HepG2 (cell line): ENCODE results near the gene RPS5. TPM values are rescaled to one million over a fixed set of nuclear protein-coding genes. Genes with fewer than 3 reads are reported as not detected.

Source experiments
- CBFB ChIP-seq: sonication (generic); formaldehyde crosslinking; IDR thresholded peaks from 2 replicates; pipeline ENCODE4 v1.4.0; 2020; ENCODE audit warnings: missing genetic modification reagents
- GZF1 ChIP-seq: sonication (generic); formaldehyde crosslinking; IDR thresholded peaks from 2 replicates; pipeline ENCODE4 v1.5.1; 2020; ENCODE audit warnings: mild to moderate bottlenecking, missing genetic modification reagents
- HNRNPL ChIP-seq: fragments of 200-400 bp; formaldehyde crosslinking; IDR thresholded peaks from 2 replicates; pipeline ENCODE4 v1.6.1; 2017; ENCODE audit warnings: mild to moderate bottlenecking, low read depth, low read length
- HOXA5 ChIP-seq: sonication (generic); formaldehyde crosslinking; IDR thresholded peaks from 2 replicates; pipeline ENCODE4 v1.4.0; 2020; ENCODE audit warnings: missing genetic modification reagents
- HOXA7 ChIP-seq: sonication (generic); formaldehyde crosslinking; IDR thresholded peaks from 2 replicates; pipeline ENCODE4 v1.8.1; 2022; ENCODE audit warnings: mild to moderate bottlenecking, missing genetic modification reagents, moderate library complexity
- JUN ChIP-seq: sonication (generic); formaldehyde crosslinking; IDR thresholded peaks from 2 replicates; pipeline ENCODE4 v1.4.0; 2020; ENCODE audit warnings: mild to moderate bottlenecking, missing genetic modification reagents
- NFRKB ChIP-seq: fragments of 450-650 bp; IDR thresholded peaks from 2 replicates; pipeline ENCODE4 v1.6.1; 2017
- NRL ChIP-seq: sonication (generic); formaldehyde crosslinking; IDR thresholded peaks from 2 replicates; pipeline ENCODE4 v1.5.0; 2020; ENCODE audit warnings: missing genetic modification reagents, mild to moderate bottlenecking, moderate library complexity, borderline replicate concordance
- SOX6 ChIP-seq, 2 experiments: fragments of 450-650 bp in 1 of 2; sonication (generic) in 1 of 2; formaldehyde crosslinking in 1 of 2; IDR thresholded peaks; 2 replicates each; pipeline versions ENCODE4 v1.4.0 to v1.6.1; 2017 to 2020; ENCODE audit warnings: antibody characterized with exemption in 1 of 2, mild to moderate bottlenecking in 1 of 2, missing genetic modification reagents in 1 of 2
- TBX3 ChIP-seq: fragments of 450-650 bp; IDR thresholded peaks from 2 replicates; pipeline ENCODE4 v1.6.1; 2017; ENCODE audit warnings: antibody characterized with exemption, mild to moderate bottlenecking, inconsistent platforms, borderline replicate concordance
- YEATS4 ChIP-seq: sonication (generic); formaldehyde crosslinking; IDR thresholded peaks from 2 replicates; pipeline ENCODE4 v1.4.0; 2020; ENCODE audit warnings: missing genetic modification reagents, borderline replicate concordance
- ZFX ChIP-seq: sonication (generic); formaldehyde crosslinking; IDR thresholded peaks from 2 replicates; pipeline ENCODE4 v1.4.0; 2020; ENCODE audit warnings: mild to moderate bottlenecking, low read depth, missing genetic modification reagents, moderate library complexity
- ZFYVE20 ChIP-seq: sonication (generic); formaldehyde crosslinking; IDR thresholded peaks from 2 replicates; pipeline ENCODE4 v1.8.0; 2023; ENCODE audit warnings: low read depth, mild to moderate bottlenecking, moderate library complexity, missing genetic modification reagents, borderline replicate concordance
- ZNF160 ChIP-seq: sonication (generic); formaldehyde crosslinking; IDR thresholded peaks from 2 replicates; pipeline ENCODE4 v1.8.0; 2022; ENCODE audit warnings: mild to moderate bottlenecking, inconsistent platforms, missing genetic modification reagents
- ZNF557 ChIP-seq: sonication (generic); formaldehyde crosslinking; IDR thresholded peaks from 2 replicates; pipeline ENCODE4 v1.4.0; 2020; ENCODE audit warnings: missing genetic modification reagents
- ZNF678 ChIP-seq: sonication (generic); formaldehyde crosslinking; IDR thresholded peaks from 2 replicates; pipeline ENCODE4 v1.4.0; 2020; ENCODE audit warnings: mild to moderate bottlenecking, missing genetic modification reagents
- polyA plus RNA-seq, 8 experiments: library from polyadenylated mRNA; depleted of rRNA in 3 of 8; stranded (reverse) in 7 of 8; unstranded in 1 of 8; fragments of >200 nt; fragmentation: Illumina TruSeq in 4 of 8; extraction: Trizol in 4 of 8; gene quantifications; 2 replicates each; pipeline versions ENCODE4 v1.2.1 to v1.2.3, GENCODE V29; 2011 to 2016; ENCODE audit warnings: low read depth in 4 of 8, missing spikeins in 1 of 8, mixed read lengths in 1 of 8; ENCODE audit not compliant: insufficient read depth in 1 of 8
- total RNA-seq, 5 experiments: library from RNA; depleted of rRNA; stranded (reverse); fragments of >200 nt; fragmentation: Illumina TruSeq; extraction: Trizol; gene quantifications; 2 replicates each; pipeline ENCODE4 v1.2.3, GENCODE V29; 2016; ENCODE audit warnings: low read depth in 1 of 5
- TF ChIP-seq, protein P1 (sequence below): sonication (generic); formaldehyde crosslinking; IDR thresholded peaks from 2 replicates; pipeline ENCODE4 v1.8.0; 2022; ENCODE audit warnings: mild to moderate bottlenecking, missing genetic modification reagents
- TF ChIP-seq, protein P2 (sequence below): sonication (generic); formaldehyde crosslinking; IDR thresholded peaks from 2 replicates; pipeline ENCODE4 v1.8.0; 2022; ENCODE audit warnings: missing genetic modification reagents, mild to moderate bottlenecking, moderate library complexity, borderline replicate concordance
- TF ChIP-seq, protein P3 (sequence below): sonication (generic); formaldehyde crosslinking; IDR thresholded peaks from 2 replicates; pipeline ENCODE4 v1.4.0; 2020; ENCODE audit warnings: mild to moderate bottlenecking, missing genetic modification reagents
- TF ChIP-seq, protein P4 (sequence below), 2 experiments: sonication (generic) in 1 of 2; formaldehyde crosslinking in 1 of 2; IDR thresholded peaks; 2 replicates each; pipeline versions ENCODE4 v1.4.0 to v1.6.1; 2018 to 2020; ENCODE audit warnings: missing genetic modification reagents in 2 of 2, borderline replicate concordance in 1 of 2, low read depth in 1 of 2, mild to moderate bottlenecking in 1 of 2, missing biosample characterization in 1 of 2
- TF ChIP-seq, protein P5 (sequence below): sonication (generic); formaldehyde crosslinking; IDR thresholded peaks from 2 replicates; pipeline ENCODE4 v1.5.0; 2020; ENCODE audit warnings: mild to moderate bottlenecking, missing genetic modification reagents

The RPS5 gene
- total and polyA plus RNA-seq, 2 of the 13 experiments (the other 11 are each of a cell fraction or from before 2014, with no cell fraction given) = 1,544 to 4,408 TPM

DNA sequence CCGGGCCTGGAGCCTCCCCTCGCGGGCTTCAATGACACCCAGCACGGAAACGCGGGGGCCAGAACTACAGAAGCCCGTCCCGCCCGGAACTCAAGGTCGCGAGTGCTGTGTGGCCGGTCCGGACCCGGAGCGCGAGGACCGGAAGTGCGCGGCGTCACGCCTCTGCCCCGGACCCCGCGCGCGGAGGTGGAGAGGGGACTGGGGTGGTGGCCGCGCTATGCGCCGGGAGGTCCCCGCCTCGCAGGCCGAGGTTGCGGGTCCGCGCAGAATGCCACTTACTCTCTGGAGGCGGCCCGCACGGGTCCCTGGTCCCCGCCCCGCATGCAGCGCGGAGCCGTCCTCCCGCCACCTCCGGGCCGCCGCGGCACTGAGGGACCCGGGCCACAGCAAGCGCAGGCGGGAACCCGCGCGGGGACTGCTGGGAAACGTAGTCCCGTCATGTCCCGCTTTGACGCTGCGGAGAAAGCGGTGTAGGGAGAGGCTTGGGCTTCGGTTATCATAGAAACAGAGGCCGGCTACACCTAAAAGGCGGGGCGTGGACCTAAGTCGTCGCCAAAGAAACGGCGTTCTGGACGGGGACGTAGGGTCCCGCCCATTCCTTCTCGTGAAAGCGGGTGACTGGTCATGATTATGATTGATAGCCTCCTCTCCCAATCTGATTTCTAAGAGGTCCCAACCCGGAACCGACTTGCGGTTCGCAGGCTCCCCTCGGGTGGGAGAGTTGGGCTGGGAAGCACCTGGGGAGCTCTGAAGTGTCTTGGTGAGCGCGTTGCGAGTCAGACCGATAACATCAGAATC, 6.2 kb upstream of the RPS5 start, which contains the start of gene ZNF837 (continued):
- TF ChIP-seq, protein P1, sequence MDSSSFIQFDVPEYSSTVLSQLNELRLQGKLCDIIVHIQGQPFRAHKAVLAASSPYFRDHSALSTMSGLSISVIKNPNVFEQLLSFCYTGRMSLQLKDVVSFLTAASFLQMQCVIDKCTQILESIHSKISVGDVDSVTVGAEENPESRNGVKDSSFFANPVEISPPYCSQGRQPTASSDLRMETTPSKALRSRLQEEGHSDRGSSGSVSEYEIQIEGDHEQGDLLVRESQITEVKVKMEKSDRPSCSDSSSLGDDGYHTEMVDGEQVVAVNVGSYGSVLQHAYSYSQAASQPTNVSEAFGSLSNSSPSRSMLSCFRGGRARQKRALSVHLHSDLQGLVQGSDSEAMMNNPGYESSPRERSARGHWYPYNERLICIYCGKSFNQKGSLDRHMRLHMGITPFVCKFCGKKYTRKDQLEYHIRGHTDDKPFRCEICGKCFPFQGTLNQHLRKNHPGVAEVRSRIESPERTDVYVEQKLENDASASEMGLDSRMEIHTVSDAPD = no peak
- TF ChIP-seq TBX3 = peak; percentile 84; the same call in 1 of the 2 replicates
- peak; percentile 88; the same call in 1 of the 2 replicates for TF ChIP-seq ZNF160
- TF ChIP-seq ZFX = peak; percentile 99
- TF ChIP-seq NFRKB = no peak
- no peak for TF ChIP-seq SOX6 (IDR thresholded peaks at IDR 0.05)
- TF ChIP-seq SOX6 (CRISPR knock-in tag; IDR thresholded peaks at IDR 0.05) = peak; percentile 65
- TF ChIP-seq ZNF557 (CRISPR knock-in tag) = no peak
- TF ChIP-seq JUN (CRISPR knock-in tag) = no peak
- TF ChIP-seq HOXA5 (CRISPR knock-in tag) = peak; percentile 72; the same call in 1 of the 2 replicates
- TF ChIP-seq HOXA7 (CRISPR knock-in tag) = no peak
- peak; percentile 96 for TF ChIP-seq YEATS4 (CRISPR knock-in tag)
- TF ChIP-seq HNRNPL = peak; percentile 57; the same call in 1 of the 2 replicates
- TF ChIP-seq ZNF678 (CRISPR knock-in tag) = peak; percentile 29; the same call in 1 of the 2 replicates
- no peak for TF ChIP-seq GZF1 (CRISPR knock-in tag)
- peak; percentile 92; the same call in 1 of the 2 replicates for TF ChIP-seq ZFYVE20 (CRISPR knock-in tag)
- peak; percentile 96 for TF ChIP-seq CBFB (CRISPR knock-in tag)
- TF ChIP-seq, protein P2, sequence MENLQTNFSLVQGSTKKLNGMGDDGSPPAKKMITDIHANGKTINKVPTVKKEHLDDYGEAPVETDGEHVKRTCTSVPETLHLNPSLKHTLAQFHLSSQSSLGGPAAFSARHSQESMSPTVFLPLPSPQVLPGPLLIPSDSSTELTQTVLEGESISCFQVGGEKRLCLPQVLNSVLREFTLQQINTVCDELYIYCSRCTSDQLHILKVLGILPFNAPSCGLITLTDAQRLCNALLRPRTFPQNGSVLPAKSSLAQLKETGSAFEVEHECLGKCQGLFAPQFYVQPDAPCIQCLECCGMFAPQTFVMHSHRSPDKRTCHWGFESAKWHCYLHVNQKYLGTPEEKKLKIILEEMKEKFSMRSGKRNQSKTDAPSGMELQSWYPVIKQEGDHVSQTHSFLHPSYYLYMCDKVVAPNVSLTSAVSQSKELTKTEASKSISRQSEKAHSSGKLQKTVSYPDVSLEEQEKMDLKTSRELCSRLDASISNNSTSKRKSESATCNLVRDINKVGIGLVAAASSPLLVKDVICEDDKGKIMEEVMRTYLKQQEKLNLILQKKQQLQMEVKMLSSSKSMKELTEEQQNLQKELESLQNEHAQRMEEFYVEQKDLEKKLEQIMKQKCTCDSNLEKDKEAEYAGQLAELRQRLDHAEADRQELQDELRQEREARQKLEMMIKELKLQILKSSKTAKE (CRISPR knock-in tag) = no peak
- peak; percentile 91; the same call in 1 of the 2 replicates for TF ChIP-seq NRL (CRISPR knock-in tag)
- TF ChIP-seq, protein P3, sequence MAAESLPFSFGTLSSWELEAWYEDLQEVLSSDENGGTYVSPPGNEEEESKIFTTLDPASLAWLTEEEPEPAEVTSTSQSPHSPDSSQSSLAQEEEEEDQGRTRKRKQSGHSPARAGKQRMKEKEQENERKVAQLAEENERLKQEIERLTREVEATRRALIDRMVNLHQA (CRISPR knock-in tag) = no peak
- TF ChIP-seq, protein P4, sequence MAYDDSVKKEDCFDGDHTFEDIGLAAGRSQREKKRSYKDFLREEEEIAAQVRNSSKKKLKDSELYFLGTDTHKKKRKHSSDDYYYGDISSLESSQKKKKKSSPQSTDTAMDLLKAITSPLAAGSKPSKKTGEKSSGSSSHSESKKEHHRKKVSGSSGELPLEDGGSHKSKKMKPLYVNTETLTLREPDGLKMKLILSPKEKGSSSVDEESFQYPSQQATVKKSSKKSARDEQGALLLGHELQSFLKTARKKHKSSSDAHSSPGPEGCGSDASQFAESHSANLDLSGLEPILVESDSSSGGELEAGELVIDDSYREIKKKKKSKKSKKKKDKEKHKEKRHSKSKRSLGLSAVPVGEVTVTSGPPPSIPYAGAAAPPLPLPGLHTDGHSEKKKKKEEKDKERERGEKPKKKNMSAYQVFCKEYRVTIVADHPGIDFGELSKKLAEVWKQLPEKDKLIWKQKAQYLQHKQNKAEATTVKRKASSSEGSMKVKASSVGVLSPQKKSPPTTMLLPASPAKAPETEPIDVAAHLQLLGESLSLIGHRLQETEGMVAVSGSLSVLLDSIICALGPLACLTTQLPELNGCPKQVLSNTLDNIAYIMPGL (CRISPR knock-in tag; IDR thresholded peaks at IDR 0.05; ENCODE audit: borderline replicate concordance in 1 of 2, low read depth in 1 of 2) = peak; percentile 84 to 95
- TF ChIP-seq, protein P5, sequence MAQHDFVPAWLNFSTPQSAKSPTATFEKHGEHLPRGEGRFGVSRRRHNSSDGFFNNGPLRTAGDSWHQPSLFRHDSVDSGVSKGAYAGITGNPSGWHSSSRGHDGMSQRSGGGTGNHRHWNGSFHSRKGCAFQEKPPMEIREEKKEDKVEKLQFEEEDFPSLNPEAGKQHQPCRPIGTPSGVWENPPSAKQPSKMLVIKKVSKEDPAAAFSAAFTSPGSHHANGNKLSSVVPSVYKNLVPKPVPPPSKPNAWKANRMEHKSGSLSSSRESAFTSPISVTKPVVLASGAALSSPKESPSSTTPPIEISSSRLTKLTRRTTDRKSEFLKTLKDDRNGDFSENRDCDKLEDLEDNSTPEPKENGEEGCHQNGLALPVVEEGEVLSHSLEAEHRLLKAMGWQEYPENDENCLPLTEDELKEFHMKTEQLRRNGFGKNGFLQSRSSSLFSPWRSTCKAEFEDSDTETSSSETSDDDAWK (CRISPR knock-in tag) = no peak
